Activated CD4-positive, alpha-beta T cell treated with anti-CD3 and anti-CD28 coated beads, Interleukin-10, Interleukin-2, amounts not matched to agents 100 ng/mL and 50 ng/mL, durations not matched to agents 16 hours and 8 hours (primary cell): ENCODE results near the gene ROM1.
"Not testable (repeated sequence)": the region's sequence is repeated elsewhere in the genome, so short reads cannot be mapped to it uniquely, and the experiment has no call there.

ENCODE experiments used
- DNase-seq: peaks from one replicate; pipeline ENCODE4 v3.0.0-alpha.2; 2020

The ROM1 gene

GRCh38 chr11:62650283-62650682 lies 37.2 kb downstream of the ROM1 start:
- DNase-seq = not testable (repeated sequence)

DNA sequence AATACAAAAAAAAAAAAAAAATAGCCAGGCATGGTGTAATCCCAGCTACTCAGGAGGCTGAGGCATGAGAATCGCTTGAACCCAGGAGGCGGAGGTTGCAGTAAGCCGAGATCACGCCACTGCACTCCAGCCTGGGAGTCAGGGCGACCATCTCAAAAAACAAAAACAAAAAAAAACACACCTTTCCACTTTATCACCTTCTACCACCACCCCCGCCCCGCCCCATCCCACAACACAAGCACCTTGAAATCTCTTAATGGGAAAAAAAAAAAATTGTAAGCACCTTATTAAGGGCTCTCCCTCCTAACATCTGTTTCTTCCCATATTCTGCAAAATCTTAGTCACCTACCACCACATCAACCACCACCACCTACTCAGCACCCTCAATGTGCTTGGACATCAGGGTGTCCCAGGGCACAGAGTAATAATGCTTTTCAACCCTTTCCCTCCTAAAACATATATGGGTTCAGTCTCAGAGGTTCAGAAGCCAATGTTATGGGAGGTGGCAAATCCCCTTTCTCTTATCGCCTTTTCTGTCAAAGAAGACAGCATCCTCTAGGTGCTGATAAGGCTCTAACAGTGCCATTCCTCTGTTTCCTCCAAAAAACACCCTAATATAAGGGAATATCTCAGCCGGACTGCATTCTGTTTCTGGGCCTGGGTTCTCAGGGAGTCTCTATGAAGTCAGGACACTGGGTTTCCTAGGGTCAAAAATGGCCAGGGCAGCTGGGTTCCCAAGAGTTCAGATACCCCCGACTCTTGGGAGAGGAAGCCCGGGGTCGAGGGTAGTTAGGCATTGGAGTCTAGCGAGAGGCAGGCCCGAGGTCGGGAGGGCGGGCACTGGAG lies 39.3 kb downstream of the ROM1 start:
- peak; percentile 49 for DNase-seq

GRCh38 chr11:62654297-62654696 lies 41.2 kb downstream of the ROM1 start:
- no peak for DNase-seq

DNA sequence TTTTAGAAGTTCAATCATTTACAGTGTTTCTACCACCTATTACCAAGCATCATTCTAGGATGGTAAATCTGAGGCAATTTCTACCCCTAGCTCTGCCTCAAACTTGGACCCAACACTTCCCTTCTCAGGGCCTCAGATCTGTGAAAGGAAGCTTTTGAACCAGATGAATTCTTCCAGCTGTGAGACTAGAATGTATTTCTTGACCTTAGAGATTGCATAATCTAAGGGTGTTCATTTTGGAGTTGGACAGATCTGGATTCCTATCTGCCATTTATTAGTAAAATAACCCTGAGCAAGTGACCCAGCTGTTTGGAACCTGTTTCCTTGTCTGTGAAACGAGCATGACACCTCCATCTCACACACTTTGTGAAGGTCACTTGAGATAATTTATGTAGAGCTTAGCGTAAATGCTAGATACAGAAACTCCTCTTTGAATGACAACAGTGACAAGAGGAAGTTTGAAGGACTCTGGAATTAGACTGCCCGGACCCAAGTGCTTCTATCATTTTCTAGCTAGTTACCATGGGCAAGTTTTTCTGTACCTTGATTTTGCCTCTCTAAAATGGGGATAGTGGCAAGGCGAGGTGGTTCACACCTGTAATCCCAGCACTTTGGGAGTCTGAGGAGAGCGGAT lies 43.9 kb downstream of the ROM1 start:
- DNase-seq = no peak

DNA sequence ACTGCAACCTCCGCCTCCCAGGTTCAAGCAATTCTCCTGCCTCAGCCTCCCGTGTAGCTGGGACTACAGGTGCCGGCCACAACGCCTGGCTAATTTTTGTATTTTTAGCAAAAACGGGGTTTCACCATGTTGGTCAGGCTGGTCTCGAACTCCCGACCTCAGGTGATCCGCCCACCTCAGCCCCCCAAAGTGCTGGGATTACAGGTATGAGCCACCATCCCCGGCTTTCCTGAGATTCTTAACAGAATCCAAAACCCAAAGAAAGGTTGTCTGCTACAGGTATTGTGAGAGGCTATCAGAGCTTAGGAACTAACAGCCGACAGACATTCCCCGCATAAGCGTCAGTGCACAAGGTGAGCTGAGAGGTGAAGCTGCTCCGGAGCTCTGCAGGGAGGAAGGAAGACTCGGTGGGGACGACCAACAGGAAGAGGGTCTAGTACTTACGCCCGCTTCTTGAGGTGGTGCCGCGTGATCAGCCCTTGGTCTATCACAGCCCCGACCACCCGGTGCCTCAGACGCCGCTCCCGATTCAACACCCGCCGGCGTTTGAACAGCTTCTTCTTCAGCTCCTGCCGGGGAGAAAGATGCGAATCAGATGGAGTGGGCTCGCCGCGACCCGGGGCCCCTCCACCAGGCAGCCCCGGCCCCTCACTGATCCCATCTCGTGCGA lies 51.5 kb downstream of the ROM1 start:
- peak; percentile 67 for DNase-seq
